HG02571 (cell line): ENCODE results near the gene SMOC2.
"Not testable (repeated sequence)": the region's sequence is repeated elsewhere in the genome, so short reads cannot be mapped to it uniquely, and the experiment has no call there.

Experiments
- ATAC-seq: cut with Tn5 transposase; IDR thresholded peaks from one replicate; pipeline ENCODE4 v1.9.1; 2021; ENCODE audit warnings: mild to moderate bottlenecking, moderate library complexity; ENCODE audit not compliant: unreplicated experiment

Gene SMOC2

DNA sequence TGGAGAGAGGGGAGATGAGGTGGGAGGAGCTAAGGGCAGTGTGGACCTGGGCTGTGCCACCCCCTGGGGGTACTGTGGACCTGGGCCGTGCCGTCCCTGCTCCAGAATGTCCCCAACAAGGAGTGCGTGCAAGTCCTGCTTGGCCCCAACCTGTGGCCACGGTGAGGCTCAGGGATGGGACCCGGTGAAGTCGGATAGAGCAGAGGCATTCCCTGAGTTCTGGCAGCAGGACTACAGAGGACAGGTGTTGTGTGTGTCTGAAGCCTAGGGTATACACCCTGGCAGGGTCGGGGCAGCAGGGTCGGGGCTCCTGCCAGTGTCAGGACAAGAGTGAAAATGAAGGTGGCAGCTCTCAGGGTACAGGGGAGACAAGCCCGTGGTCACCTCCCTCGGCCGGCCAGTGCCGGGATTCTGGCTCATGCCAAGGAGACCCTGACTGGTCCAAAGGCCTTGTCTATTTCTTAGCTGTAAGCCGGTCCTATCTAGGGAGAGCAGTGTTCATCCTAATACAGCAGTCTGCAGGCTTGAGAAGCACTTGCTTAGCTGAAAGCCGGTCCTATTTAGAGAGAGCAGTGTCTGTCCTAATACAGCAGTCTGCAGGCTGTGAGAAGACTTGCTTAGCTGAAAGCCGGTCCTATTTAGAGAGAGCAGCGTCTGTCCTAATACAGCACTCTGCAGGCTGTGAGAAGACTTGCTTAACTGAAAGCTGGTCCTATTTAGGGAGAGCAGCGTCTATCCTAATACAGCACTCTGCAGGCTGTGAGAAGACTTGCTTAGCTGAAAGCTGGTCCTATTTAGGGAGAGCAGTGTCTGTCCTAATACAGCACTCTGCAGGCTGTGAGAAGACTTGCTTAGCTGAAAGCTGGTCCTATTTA lies 95.9 kb downstream of the SMOC2 start:
- no peak for ATAC-seq

DNA sequence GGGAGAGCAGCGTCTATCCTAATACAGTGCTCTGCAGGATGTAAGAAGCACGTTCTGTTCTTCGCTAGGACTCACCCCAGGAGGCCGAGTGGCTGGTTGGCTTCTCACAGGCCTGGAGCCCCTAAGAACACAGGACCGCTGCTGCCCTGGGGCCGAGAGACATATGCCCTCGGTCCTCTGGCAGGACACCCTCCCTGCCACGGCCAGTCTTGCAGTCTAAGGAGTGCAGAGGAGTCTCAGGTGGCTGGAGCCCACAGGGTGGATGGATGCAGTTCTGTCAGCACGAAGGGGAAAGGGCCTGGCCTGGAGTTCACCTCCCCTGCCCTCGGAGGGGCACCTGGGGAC lies 96.5 kb downstream of the SMOC2 start:
- no peak for ATAC-seq

- ATAC-seq: not testable (repeated sequence)
Observed at GRCh38 chr6:168538188-168538891, 97.4 kb downstream of the SMOC2 start.

- ATAC-seq: no peak
Observed at GRCh38 chr6:168538892-168539811, 98.2 kb downstream of the SMOC2 start.

GRCh38 chr6:168540713-168541291 lies 99.8 kb downstream of the SMOC2 start:
- ATAC-seq: no peak

GRCh38 chr6:168541307-168541706 lies 100.3 kb downstream of the SMOC2 start:
- no peak for ATAC-seq

DNA sequence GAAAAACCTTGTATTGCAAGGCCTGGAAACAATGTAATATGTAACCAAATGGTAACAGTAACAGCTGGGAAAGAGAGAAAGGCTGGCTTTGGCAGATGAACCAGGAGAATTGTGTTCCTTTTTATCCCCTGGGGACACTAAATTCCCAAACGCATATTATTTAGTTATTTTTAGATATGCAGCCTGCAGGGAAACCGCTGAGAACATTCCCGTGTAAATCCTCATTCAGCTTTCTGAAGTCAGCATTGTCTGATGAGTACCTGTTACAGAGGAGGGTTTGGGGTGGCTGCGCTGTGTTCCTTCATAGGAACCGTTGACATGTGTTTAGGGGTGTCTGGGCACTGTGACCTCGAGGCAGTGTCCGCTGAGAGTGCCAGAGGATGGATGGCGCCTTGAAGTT lies 101.3 kb downstream of the SMOC2 start:
- ATAC-seq: no peak

GRCh38 chr6:168545428-168545827 lies 104.4 kb downstream of the SMOC2 start:
- ATAC-seq: no peak

DNA sequence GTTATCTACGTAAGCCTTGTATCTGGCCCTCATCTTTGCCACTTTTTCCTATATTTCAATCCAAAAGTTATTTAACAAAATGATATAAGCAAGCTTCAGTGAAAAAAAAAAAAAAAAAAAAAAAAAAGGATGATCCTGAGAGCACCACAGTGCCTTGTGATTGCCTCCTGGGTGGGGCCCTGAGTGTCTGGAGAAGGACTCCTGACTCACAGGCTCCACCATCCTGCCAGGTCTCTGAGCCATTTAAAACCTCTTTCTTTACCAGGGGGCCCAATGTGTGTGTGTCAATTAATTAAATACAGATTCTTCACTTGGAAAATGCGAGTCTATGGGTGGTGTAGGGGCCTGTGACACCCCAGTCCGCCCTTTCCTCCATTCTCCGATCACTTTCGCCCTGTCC lies 105.2 kb downstream of the SMOC2 start:
- no peak for ATAC-seq

- ATAC-seq: no peak
Observed at GRCh38 chr6:168546730-168547129, 105.7 kb downstream of the SMOC2 start.

DNA sequence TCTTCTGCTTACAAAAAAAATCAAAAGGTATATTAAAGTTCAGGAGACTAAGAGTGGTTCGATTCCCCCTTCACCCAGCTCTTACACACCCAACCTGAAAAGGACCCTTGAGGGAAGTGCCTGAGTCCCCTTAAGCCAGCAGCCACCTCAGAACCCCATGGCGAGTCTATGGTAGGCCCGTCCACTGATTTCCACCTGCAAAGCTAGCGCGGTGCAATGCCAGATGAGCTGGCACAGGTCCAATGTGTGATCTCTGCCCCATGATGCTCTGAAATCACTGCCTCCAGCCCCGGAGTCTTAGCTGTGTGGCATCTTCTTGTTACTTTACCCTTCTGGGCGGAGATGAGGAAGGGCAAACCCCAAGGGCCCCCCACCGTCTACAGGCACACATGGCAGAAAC lies 109.3 kb downstream of the SMOC2 start:
- ATAC-seq: no peak

- no peak for ATAC-seq
Observed at GRCh38 chr6:168554472-168554871, 113.5 kb downstream of the SMOC2 start.

DNA sequence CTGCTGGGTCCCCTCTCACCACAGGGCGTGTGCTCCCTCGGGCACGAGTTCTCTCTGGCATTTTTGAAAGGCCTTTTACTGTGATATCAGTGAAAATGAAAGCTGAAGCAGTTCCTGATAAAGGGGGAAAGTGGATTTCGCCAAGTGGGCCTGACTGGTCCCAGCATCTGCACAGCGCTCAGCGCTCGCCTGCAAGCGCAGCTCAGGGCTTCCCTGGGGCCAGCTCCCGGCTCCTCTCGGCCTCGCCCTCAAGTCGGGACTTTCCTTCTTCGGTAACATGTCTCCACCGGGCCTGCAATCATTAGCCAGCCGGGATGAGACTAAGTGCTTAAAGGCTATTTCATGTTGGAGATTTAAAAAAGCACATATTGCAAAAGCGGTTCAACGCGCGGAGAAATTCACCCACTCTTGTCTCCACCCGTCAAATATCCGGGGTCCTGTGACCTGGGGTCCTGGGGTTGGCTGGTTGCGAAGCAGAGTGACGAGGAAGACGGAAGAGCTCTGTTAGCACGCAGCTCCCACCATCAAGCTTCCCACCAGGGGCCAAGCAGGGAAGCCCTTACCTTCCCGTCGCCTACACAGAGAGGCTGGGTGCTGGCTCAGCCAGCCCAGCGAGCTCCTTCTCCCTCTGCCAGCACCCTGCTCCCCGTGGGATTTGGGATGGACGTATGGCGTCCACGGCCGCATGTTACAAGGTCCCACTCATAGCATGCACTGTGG lies 114.1 kb downstream of the SMOC2 start:
- ATAC-seq: no peak

DNA sequence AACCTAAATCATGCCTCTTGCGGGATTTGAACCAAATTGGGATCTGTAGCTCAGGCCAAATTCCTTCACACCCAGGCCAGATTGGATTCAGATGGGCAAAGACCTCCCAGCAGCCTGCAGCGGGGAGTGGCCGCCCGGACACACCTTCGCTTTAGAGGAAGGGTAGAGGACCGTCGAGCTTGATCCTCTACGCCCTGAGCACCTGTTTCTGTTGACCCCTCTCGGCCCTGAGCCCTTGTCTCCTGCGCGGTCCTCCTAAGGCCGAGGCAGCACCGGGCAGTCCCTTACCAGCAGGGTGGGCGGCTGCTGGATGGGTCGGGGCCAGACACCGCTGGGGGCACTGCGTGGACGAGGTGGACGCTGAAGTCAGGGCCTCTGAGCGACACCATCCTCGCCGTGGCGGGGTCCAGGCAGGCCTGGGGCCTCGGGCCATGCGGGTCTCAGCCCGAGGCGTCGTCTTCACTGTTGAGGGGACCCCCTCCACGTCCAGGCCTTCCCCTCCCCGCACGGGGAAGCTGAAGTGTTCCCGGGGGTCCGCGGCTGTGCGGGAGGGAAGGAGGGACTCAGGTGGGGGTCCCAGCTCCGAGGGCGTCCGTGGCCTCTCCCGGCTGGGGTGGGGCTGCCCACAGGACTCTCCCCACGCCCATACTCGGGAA lies 114.8 kb downstream of the SMOC2 start:
- ATAC-seq: no peak

DNA sequence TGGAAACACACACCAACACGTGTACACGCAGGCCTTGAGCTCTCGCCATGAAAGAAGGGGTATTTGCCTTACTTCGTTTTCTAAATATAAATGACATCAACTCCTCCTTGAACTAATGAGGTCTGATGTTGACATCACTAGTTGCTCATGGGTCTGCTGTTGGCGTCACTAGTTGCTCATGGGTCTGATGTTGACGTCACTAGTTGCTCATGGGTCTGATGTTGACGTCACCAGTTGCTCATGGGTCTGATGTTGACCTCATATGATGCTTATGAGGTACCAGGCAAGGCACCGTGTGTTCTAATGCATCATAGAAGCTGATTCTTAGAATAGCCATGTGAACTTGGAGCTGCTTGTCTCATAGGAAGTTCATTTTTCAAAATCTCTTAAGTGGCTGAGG lies 116.5 kb downstream of the SMOC2 start:
- no peak for ATAC-seq

GRCh38 chr6:168558686-168559085 lies 117.7 kb downstream of the SMOC2 start:
- ATAC-seq: no peak

DNA sequence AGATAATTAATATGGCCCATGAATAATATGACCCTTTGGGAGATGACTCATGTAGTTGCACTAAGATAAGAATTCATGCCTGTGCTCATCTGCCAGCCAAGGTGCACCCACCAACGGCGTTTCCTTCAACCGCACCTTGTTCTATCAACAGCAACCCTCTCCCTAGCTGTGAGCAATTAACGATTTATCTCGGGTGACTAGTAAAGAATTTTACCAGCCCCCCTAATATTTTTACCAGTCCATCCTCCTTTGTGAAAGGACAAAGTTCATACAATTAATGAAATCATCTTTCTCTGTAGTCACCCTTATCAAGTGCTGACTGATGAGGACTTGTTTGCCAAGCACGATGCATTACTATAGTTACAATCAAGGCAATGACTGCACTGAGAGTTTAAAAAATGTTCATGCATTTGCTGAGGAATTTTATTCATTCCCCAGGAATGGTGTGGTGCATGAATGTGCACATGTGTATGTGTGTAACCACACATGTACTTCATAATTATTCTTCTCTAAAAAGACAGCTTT lies 118.7 kb downstream of the SMOC2 start:
- ATAC-seq: no peak

GRCh38 chr6:168560126-168560525 lies 119.1 kb downstream of the SMOC2 start:
- ATAC-seq: no peak

- no peak for ATAC-seq
Observed at GRCh38 chr6:168562576-168563151, 121.7 kb downstream of the SMOC2 start.
